Ecto neural progenitor cell (in vitro differentiated cells): ENCODE results near the gene PFDN1.
A peak's percentile ranks its signal among the peaks of the same experiment; 100 is the strongest.

Experiments used
- DNase-seq: peaks from one replicate; pipeline ENCODE4 v3.0.0-alpha.2; 2018; ENCODE audit warnings: low spot score

Gene PFDN1

DNA sequence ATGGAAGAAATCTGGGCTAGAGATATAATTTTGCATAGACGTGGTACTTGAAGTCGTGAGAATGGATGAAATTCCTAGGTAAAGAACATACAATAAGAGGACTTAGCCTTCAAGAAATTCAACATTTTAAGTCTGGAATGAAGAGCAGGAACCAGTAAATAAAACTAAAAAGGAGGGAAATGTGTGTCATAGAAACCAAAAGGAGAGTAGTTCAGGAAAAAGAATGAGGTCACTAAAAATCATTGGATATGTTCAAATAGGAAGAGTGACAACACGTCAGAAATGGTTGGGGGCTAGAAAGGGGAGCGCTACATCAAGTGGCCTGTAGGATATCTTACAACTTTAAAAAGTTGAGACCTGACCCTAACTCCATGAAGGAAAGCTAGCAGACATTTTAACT, 44.0 kb downstream of the PFDN1 start:
- no peak for DNase-seq

DNA sequence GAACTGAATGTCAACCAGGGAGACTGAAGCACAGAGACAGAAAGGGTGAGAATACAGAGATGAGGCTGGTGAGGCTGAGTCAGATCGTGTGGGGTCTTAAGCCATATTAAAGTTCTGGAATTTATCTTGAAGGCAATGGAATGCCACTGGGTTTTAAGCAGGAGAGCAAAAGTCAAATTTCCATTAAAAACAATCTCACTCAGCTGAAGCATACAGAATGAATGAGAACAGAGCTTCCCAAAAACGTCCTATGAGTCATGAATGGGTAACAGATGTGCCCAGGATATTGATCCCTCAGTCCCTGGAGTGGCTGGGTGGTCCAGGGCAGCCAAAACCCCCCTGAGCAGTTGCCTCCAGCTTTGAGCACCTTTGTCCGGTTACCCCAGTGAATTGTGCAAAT, 44.9 kb downstream of the PFDN1 start:
- no peak for DNase-seq

DNA sequence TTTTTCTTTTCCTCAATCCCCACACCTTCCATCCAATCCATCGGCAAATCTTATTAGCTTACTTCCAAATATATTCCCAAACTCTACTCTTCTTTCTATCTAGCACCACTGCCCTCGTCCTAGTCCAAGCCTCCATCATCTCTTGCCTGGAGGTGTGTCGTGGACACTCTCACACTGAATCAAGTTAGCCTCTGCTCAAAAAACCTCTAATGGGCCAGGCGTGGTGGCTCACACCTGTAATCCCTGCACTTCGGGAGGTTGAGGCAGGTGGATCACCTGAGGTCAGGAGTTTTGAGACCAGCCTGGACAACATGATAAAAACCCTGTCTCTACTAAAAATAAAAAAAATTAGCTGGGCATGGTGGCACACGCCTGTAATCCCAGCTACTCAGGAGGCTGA, 46.2 kb downstream of the PFDN1 start:
- DNase-seq: no peak

DNA sequence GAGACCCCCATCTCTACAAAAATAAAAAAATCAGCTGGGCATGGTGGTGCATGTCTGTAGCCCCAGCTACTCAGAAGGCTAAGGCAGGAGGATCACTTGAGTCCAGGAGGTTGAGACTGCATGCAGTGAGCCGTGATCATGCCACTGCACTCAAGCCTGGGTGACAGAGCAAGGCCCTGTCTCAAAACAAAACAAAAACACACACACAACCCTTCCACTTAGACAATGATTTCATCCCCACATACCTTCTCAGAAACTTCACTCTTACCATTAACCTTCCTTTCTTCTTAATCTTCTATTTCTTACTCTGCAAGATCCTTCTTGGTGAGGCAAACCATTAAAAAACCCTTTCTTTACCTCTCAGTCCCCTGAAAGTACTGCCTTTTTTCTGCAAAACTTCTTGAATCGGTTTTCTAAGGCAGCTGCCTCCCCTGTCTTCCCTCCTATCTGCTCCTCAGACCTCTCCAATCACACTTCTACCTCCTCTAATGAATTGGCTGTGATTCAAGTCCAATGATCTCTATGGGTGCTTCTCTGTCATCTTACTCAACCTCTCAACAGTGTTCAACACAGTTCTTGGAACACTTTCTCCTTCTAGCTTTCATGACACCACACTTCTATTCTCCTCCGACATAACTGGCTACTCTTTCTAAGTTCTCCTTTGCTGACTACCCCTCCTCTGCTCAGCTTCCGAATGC, 47.3 kb downstream of the PFDN1 start:
- no peak for DNase-seq

DNA sequence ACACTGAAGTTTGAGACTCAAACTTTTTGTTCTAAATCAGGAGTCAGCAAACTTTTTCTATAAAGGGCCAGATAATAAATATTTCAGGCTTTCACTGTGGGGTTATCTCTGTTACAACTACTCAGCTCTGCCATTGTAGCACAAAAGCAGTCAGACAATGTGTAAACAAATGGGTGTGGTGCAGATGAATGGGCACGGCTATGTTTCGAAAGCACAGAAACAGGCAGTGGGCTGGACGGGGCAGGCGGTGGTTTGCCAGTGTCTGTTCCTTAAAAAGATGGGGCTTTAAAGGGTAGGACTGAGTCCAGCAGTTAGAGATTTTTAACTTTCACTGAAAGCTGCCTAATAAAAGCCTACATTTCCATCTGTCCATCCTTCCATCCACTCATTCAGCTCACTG, 48.9 kb downstream of the PFDN1 start:
- no peak for DNase-seq

DNA sequence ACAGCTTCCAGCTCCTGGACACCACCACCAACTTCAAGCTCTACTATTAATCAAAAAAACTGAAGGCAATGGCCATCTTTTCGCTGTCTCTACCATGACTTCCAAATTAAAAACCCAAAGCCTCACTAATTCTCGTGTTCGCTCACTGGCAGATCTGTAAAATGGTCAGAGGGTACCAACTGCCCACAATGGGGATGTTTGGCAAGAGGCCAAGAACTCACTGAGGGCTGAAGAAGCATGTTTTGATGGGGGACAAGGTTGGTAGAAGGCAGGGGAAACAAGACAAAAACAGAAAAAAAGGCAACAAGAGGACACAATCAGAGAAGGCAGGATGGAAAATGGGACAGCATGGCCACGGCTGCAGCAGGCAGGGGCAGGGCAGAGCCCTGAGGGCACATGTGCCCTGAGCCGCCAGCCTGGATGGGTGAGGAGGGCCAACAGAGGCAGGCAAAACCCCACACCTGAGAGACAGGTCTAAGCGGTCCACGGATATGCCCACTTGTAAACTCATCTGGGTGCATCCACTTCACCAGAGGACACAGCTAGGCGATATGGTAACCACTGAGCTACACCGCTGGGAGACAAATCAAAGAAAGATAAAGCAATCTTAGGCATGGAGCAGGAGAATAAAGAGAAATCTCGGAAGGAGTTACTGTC, 50.3 kb downstream of the PFDN1 start:
- no peak for DNase-seq

DNA sequence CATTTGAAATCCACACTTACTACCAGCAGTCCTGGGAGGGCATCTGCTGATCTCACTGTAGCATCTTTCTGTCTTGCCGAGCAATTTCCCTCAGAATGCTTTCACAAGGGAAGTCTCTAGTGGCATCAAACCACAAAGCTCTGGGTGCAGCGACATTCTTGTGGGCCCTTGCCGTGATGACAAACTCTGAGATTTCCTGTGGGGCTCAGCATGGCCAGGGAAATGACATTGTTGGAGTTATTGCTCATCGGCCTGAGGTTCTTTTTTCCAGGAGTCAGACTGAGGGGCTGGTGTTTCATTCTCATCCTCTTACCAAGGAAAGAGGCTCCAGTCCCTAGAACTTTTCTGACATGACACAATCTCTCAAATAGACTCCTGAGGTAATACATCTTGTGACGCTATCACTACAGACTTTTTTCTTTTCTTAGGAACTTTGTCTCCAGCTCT, 51.4 kb downstream of the PFDN1 start:
- DNase-seq: no peak

DNA sequence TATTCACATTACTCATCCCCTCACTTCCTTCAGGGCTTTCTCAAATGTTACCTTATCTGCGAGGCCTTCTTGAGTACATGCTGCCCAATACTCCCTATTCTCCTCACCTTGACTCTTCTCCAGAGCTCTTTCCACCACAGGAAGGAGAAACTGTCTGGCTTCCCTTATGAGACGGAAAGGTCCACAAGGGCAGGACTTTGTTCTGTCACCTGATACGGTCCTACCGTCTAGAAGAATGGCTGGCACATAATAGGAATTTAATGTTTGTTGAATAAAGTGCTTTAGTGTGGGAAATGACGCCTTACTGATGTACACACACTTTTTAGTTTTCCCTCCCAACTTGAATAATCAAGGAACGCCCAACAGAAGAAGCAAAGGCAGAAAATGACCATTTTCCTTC, 52.5 kb downstream of the PFDN1 start:
- DNase-seq: no peak

DNA sequence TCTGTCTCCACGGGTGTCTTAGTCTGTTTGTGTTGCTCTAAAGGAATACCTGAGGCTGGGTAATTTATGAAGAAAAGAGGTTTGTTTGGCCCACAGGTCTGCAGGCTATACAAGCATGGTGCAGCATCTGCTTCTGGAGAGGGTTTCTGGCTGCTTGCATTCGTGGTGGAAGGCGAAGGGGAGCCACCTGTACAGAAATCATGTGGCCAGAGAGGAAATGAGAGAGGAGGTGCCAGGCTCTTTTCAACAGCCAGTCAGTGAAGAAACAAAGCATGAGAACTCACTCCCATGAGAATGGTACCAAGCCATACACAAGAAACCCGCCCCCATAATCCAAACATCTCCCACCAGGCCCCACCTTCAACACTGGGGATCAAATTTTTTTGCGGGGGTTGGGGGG, 53.4 kb downstream of the PFDN1 start:
- no peak for DNase-seq

DNA sequence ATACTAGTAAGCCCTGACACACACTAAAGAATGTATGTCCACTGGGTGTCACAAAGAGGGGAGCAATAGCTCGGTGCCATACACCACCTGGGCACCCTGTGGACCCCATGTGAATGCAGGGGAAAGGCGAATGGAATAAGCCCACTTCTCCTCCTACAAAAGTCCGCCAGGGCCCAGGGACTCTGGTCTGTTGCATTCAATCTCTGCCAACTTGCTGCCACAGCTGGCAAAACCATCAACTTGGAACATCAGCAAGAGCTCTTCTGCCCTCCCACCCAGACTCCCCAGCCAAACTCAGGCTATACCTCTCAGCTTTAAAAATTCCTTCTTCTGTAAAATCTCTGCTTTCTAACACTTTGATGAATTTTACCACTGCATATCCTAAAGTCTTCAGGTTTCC, 54.5 kb downstream of the PFDN1 start:
- no peak for DNase-seq

DNA sequence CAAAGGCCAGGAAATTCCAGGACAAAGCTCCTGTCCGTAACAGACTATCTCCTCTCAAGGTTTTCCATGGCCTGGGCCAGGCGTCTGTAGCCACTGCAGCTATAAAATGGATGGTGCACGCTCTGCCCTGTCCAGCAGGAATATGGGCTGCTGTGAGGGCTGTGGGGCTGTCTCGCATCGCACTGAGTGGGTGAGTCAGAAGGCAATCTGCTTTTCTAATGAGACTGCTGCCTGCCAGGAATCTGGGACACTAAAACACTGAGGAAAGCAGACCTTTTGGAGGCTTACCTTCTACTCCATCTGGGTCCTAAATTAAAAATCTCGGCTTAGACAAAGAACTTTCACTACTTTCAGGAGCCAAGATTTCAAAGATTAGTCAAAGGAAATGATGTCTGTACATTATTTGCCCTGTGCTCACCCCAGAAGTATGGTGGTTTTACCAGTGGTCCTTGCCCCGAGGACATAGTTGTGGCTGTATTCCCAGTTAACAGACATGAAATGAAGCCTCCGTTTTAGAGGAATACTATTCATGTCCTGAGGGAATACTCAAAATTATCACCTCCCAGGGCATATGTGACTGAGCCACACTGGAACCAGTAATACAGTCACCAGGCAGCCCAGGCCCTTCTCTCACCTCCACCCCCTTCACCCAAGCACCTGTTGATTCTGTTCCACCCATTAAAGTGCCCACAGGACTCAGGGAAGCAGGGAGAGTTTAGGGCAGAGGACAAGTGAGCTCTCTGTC, 56.4 kb downstream of the PFDN1 start:
- DNase-seq: no peak

DNA sequence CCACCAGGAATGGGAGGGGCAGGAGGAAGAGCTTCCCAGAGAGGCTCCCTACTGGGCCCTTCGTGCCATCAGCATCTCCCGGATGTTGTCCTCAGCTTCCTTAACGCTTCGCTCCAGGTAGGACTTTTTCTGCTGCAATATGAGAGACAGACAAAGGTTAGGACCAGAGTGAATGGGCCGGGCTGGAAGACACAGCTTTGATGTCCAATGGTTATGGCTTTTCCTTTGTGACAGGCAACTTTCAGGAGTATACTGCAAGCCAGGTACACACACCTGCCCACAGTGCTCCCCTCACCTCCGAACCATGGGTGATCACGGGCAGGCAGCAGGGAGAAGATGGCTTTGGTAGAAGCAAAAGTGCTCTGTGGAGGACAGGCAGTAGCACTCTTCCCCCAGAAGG, 57.0 kb downstream of the PFDN1 start:
- no peak for DNase-seq

DNA sequence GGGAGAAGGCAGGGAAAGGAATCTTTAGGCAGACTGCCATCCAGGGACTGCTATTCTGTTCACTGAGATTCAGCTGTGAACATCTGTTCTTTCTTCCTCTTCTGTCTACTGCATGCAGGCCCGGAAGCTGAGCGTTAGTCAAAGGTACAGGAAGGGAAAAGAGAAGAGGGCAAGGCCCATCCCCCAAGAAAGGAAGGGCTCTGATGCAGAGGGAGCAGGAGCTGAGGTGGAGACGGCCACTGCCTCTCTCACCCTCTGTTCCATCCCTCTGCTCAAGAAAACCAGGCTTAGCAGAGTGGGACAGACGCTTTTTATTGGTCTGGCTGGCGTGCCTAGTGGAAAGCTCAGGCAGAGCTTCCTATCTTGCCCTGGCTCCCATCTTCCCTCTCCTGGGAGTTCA, 57.6 kb downstream of the PFDN1 start:
- no peak for DNase-seq

DNA sequence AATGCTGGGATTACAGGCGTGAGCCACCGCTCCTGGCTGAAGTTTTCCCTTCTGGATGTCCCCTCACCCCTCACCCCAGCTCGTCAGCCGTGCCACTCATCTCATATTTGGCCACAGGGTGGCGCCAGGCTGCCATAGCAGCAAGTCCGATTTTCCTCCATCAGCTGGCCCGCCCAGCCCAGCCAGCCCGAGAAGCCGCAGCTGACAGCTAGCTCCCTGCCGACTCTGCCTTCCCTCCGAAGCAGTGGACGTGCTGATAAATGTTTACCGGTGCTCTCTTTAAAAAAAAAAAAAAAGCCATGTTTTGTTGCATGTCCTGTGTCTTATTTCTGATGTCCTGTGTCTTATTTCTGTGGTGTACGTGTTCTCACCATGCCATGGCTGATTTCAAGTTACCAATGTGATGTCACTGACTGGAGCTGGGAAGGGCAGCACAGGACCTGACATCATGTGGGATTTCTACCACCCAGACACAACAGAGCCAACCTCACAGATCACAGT, 58.3 kb downstream of the PFDN1 start:
- peak; percentile 91 for DNase-seq

DNA sequence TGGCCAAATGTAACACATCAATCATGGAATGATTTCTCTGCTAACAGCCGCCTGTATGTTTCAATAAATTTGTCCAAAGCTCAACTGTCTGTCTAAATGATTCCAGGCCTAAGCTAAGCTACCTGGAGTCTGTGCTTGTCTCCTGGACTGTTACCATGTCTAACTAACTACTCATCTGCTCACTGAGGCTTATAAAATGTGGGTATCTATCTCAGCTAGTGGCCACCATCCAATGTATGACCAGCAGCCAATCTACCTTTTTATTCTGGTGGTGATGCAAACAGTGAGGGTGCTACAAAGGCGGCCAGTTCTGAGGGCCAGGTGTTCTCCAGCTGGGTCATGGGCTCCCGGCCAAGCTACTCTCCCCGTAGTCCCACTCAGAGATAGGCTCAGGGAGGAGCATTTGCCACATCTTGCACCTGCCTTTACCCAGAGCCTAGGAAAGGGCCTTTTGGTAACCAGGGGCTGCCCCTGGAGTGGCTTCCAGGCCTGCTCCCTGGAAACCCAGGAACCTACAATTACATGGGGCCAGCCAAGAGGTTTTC, 59.1 kb downstream of the PFDN1 start:
- DNase-seq: no peak

DNA sequence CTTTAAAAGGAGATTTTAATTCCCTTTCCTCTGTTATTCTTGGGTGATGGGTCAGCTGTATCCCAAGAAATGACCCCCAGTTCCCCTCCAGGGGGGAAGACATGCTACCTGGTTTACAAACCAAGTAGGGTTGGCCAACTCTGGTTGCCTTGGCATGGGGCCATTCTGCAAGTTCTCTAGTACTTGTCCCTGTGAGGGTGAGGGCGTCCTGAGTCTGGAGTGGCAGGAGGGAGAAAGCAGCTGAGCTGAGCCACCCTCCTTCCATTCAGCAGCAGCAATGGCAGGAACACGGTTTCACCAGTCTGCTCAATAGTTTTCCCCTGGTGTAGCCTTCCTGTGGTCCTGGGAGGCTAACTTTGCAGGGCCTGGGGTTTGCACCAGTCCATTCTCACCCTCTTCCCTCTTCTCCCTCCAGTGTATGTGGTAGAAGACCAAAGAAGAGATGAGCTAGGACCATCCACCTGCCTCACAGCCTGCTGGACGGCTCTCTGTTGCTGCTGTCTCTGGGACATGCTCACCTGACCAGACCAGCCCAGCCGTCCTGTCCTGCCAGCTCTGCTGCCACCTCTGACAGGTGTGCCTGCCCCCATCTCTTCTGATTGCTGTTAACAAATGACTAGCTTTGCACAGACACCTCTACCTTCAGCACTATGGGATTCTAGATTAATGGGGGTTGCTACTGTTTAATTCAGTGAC, 59.9 kb downstream of the PFDN1 start:
- no peak for DNase-seq

DNA sequence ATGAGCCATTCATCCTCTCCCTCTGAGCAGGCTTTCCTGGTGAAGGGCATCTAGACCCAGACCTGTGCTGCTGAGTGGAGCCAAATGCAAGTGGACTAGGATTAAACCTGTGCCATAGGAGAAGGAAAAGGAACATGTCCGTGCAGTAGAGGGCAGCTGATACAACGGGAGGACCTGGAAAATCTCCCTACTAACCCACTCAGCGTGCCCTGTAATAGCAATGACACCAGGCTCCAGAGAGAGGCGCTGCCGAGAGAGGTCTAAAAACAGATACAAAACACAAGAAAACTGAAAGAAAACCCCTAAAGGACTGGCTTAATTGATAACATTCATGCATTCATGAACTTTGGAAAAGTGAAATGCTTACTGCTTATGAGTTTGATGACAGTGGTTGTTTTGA, 60.8 kb downstream of the PFDN1 start:
- DNase-seq: no peak

DNA sequence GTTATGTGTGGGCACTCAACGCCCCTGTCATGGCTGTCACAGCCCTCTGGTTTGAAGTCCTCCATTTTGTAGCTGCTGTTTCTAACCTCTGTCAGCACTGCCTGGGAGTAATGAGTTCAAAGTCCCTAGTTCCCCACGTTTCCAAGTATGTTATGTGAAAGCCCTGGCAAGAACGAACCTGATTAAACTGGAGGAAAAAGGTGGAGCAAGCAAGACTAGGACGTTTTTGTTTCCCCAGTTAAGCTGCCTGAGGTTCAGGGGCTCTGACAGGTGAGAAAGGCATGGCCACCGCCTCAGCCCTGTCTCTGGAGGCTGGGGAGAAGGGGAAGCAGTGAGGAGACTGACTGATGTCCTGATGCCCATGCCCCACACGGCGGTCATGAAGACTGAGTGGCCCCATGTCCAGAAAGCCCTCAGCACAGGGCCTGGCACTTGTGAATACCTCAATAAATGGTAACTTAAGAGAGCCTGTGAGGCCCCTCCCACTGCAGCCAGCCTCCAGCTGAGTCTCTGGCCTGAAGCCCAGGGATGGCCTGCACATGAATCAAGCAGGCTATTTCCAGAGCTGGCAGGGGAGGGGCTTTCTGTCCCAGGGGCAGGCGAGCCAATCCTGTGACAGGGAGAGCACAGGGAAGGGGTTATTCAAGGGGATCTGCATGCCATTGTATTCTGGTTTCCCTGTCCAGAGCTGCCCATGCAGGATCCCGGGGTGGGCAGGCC, 61.8 kb downstream of the PFDN1 start:
- DNase-seq: peak; percentile 81

DNA sequence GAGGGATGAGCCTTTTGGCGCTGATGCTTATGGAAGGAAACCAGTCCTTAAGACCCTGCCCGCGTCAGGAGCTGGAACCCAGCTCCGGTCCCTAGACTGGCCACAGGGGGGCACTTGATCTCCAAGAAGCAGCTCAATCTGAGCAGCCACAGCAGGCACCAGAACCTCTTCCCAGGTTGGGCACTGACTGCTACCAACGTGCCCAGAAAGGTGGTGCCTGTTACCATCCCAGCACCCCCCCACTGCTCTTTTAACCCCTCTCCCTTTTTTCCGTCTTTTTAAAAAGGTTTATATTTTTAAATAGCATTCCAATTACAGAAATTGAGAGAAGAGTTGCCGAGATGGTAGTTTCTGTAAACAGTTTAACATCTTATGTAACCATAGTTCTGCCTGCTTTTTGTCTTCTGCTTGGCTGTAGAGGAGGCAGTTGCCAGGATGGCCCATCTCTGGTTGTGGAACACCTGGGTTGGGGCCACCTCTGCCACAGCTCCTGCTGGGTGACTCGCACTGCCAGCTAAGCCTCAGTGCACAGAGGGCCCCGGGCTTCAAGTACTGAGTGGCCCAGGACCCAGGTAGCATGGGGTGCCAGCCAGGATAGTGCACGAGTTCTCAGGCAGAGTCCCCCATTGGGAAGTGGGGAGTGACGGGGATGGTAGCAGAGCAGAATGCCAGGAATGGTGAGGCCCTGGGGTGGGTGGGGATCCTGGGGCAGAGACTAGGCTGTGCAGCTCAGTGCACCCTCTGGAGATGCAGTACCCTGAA, 62.8 kb downstream of the PFDN1 start:
- DNase-seq: peak; percentile 76

DNA sequence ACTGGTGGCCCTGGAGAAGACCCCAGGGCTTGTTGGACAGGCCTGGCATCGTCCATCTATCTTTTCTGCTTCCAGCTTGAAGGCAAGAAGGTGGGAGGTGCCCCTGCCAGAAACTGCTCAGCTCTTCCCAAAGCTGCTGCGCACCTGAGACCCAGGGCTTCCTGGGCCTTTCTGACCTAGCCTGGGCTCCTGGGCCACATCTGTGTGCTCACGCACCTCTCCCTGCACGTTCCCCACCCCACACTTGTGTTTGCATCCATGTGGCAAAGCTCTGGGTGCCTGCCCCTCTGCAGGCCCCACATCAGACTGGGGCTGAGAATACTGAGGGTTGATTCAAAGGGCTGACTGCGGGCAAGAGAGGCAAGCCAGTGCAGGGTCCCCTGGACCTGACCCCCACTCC, 63.4 kb downstream of the PFDN1 start:
- no peak for DNase-seq

DNA sequence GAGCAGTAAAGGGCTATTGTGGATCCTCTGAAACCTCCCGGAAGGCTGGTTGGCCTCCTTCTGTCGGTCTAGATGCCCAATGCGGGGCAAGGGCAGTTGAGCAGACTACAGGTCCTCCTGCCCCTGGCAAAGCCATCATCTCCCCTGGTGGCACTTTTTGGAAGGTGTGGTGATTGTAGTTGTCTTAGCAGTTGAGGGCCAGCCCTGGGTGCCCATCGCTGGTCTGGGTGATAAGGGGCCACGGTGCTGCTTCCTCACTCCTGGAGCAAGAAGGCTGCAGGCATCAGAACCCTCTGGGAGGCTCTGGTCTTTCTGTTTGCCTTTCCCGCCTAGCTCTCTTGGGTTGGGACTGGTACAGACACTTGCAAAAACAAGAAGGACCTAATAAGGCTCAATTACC, 64.1 kb downstream of the PFDN1 start:
- no peak for DNase-seq
